Glutamatergic neuron (in vitro differentiated cells): Measurements from ENCODE around the gene ABHD2. TPM values are rescaled to one million over a fixed set of nuclear protein-coding genes. Genes with fewer than 3 reads are reported as not detected.

Source experiments
- DNase-seq: peaks from one replicate; pipeline ENCODE4 v3.0.0; 2022
- H3K27ac Mint-ChIP-seq: one replicate; pipeline ENCODE4 v1.8.0; 2020; ENCODE audit warnings: mild to moderate bottlenecking, mixed read lengths, inconsistent platforms; ENCODE audit not compliant: unreplicated experiment
- H3K27me3 Mint-ChIP-seq: one replicate; pipeline ENCODE4 v1.8.0; 2020; ENCODE audit warnings: mild to moderate bottlenecking, moderate library complexity, mixed read lengths, inconsistent platforms; ENCODE audit not compliant: unreplicated experiment
- H3K36me3 Mint-ChIP-seq: one replicate; pipeline ENCODE4 v1.8.0; 2020; ENCODE audit warnings: mild to moderate bottlenecking, mixed read lengths, inconsistent platforms; ENCODE audit not compliant: unreplicated experiment
- H3K4me1 Mint-ChIP-seq: one replicate; pipeline ENCODE4 v1.8.0; 2020; ENCODE audit warnings: mild to moderate bottlenecking, low read depth, mixed read lengths, inconsistent platforms; ENCODE audit not compliant: unreplicated experiment
- H3K4me3 Mint-ChIP-seq: one replicate; pipeline ENCODE4 v1.8.0; 2020; ENCODE audit warnings: mild to moderate bottlenecking, mixed read lengths, inconsistent platforms; ENCODE audit not compliant: unreplicated experiment
- H3K9me3 Mint-ChIP-seq: one replicate; pipeline ENCODE4 v1.8.0; 2020; ENCODE audit warnings: mild to moderate bottlenecking, moderate library complexity, mixed read lengths, inconsistent platforms; ENCODE audit not compliant: unreplicated experiment
- CTCF ChIP-seq: fragments of 200-600 bp; sonication (generic); IDR thresholded peaks from one replicate; pipeline ENCODE4 v1.5.0; 2021; ENCODE audit not compliant: partially characterized antibody, unreplicated experiment
- total RNA-seq: library from RNA; stranded (reverse); fragmentation: NEBNext Ultra II Directional; extraction: Animal tissue kit (Norgen Biotek cat#: 25700); gene quantifications from one replicate; pipeline ENCODE4 v1.2.1, GENCODE V29; 2021; ENCODE audit not compliant: unreplicated experiment

ABHD2 gene
- total RNA-seq, 1 donor from 2014 or later = 101 TPM

GRCh38 chr15:89068325-89068784 lies 19.9 kb upstream of the ABHD2 start:
- H3K36me3 Mint-ChIP-seq = peaks cover 20% of the 10 kb centered on the region
- H3K27ac Mint-ChIP-seq = no peak overlapping the region
- H3K4me3 Mint-ChIP-seq = no peak overlapping the region
- H3K27me3 Mint-ChIP-seq = peaks cover 2% of the 10 kb centered on the region
- no peak for DNase-seq
- H3K4me1 Mint-ChIP-seq = no peaks in the 10 kb centered on the region
- H3K9me3 Mint-ChIP-seq = peaks cover 3% of the 10 kb centered on the region
- TF ChIP-seq CTCF = no peak

- Mint-ChIP-seq H3K27ac (no peak overlapping the region), H3K4me1 (no peaks in the 10 kb centered on the region), H3K36me3 (peaks cover 20% of the 10 kb centered on the region), H3K9me3 (peaks cover 3% of the 10 kb centered on the region), H3K4me3 (no peak overlapping the region), H3K27me3 (peaks cover 2% of the 10 kb centered on the region)
- no peak for DNase-seq
- TF ChIP-seq CTCF = no peak
Observed at GRCh38 chr15:89070197-89071124, 17.8 kb upstream of the ABHD2 start.

GRCh38 chr15:89071471-89071870 lies 16.8 kb upstream of the ABHD2 start:
- no peak for DNase-seq
- no peak for TF ChIP-seq CTCF
- Mint-ChIP-seq H3K27me3 (peaks cover 2% of the 10 kb centered on the region), H3K36me3 (peaks cover 10% of the 10 kb centered on the region), H3K4me3 (no peak overlapping the region), H3K27ac (no peak overlapping the region), H3K4me1 (no peaks in the 10 kb centered on the region), H3K9me3 (peaks cover 3% of the 10 kb centered on the region)

GRCh38 chr15:89072277-89072869 lies 15.9 kb upstream of the ABHD2 start:
- Mint-ChIP-seq H3K27ac (no peak overlapping the region), H3K4me3 (no peak overlapping the region), H3K27me3 (peaks cover 2% of the 10 kb centered on the region), H3K36me3 (peaks cover 4% of the 10 kb centered on the region), H3K4me1 (no peaks in the 10 kb centered on the region), H3K9me3 (peaks cover 3% of the 10 kb centered on the region)
- DNase-seq = no peak
- TF ChIP-seq CTCF = no peak
